ENCODE measurements around the gene PCNX1. TPM values are rescaled to one million over a fixed set of nuclear protein-coding genes. Genes with fewer than 3 reads are reported as not detected.
"Not testable (repeated sequence)": the region's sequence is repeated elsewhere in the genome, so short reads cannot be mapped to it uniquely, and the experiment has no call there.

Gene PCNX1
- total RNA-seq, 2 donors from 2014 or later, result 58.4 to 58.6 TPM

DNA sequence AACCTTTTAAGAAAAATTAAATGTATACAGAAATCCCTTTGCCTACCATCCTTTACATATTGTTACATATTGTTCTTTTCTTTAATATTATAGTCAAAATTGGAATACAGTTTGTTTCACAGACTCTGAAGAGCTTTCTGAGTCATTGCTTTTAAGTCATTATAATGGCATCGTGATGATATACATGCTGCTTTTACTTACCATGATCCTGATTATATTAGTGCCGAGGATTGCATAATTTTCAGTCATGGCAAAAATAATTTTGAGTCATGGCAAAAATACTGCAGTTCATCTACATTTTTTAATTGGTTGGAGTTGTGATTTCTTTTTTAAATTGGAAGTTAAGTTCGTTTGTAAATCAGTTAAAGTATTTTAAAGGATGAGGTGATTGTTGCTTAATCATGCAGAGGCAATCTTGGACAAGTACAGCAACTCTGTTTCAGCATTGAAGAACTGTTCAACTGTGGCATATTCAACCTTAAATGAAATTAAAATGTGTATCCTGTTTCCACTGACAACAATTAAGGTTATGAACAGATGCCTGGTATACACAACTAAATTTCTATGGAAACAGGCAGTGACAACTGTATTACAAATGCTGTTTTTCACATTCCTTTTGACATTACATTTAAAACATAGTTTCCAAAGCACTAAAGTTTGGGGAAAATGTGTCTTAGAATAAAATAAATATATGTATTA lies 142.3 kb downstream of the PCNX1 start:
- intact Hi-C loops (cut with DNase I), result no loop called here

DNA sequence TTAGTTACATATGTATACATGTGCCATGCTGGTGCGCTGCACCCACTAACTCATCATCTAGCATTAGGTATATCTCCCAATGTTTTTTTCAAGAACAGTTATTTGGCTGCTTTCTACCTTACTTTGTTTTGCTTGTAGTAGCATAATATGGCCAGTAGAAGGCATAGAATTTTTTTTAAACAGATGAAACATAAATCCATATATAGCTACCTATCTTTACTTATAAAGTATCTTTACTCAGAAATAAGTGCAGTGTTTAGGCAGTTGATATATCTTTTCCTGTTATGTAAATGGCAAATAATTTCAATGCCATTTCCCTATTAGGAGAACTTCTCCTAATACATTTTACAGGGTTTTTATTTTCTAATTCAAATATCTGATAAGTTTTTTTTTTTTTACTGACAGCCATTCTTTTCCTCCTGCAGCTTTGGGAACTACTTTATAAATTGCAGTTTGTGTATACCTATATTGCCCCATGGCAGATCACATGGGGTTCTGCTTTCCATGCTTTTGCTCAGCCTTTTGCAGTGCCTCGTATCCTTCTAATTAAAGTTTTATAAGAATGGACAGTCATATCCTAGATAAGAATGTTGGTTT lies 143.1 kb downstream of the PCNX1 start:
- DNase-seq (ENCODE audit: low spot score), result no peak
- intact Hi-C loops (cut with DNase I), result no loop called here

More for the DNA sequence above, 142.3 kb downstream of the PCNX1 start:
- no peak for DNase-seq (ENCODE audit: low spot score)

DNA sequence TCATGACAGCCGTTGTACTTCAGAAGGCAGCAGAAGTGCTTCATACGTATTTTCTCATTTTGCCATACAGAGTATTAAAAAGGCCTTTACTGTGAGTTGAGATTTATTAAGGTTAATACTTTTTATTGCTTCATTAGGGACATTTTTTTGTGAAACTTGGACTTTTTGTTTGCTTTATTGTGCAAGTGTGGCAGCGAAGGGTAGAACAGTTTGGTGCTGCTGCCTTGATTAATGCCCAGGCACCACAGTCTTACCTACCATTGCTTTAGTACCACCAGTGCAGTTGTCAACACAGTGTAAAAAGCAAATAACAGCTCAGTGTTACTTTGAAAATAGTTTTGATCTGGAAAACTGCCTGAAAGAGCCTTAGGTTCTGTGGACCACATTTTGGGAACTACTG lies 147.4 kb downstream of the PCNX1 start:
- intact Hi-C loops (cut with DNase I), result no loop called here
- no peak for DNase-seq (ENCODE audit: low spot score)

DNA sequence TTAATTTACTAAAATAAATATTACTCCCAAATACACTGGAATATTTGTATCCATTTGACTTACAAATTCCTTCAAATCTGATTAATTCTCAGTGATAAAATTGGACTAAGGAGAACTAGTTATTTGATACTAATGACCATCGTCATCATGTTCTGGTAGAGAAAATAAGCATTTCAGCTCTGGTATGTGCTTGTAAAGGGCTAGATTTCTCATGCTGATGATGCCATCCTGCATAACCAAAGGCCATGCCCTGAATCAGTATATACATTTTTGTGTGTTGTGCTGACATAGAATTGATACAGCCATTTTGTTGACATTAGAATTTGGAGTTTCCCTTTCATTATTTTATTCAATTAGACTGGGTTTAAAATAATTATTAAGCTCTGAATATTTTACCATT lies 148.9 kb downstream of the PCNX1 start:
- intact Hi-C loops (cut with DNase I), result no loop called here
- DNase-seq (ENCODE audit: low spot score), result no peak

DNA sequence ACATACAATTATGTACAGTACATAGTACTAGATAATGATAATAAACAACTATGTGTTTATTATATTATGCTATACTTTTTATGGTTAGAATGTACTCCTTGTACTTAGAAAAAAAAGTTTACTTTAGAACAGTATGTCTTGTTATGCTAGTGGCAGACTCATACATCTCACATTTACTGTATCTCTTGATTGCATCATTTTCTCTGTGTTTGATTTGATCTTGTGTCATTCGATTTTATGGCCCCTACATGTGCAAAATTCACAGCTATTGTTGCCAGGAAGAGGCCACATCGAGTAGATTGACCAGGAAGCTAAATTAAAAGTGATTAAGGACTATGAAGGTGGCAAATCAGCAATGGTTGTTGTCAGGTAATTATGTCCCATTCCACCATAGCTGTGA lies 153.0 kb downstream of the PCNX1 start:
- DNase-seq (ENCODE audit: low spot score), result no peak
- intact Hi-C loops (cut with DNase I), result no loop called here

DNA sequence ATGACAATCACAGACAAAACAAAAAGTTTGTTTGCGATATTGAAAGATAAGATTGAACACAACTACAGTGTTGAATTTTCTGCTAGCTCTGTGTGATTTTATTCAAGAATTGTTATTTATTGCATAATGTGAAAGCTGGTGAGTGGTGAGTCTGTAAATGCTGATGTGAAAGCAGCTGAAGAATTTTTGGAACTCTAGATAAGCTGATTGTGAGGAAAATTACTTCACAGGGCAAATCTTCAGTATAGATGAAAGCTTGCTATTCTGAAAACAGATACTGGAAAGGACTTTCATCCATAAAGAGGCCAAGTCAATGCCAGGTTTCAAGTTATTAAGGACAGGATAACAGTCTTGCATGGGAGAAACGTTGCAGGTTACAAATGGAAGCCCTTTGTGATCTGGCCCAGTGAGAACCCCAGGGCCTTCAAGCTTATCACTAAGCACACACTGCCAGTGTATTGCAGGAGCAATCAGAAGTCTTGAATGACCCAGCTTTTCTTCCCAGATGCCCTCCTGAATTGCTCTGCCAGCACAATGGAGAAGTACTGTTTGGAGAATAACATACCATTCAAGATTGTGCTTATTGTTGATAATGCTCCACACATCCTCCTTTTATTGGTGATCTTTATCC lies 153.7 kb downstream of the PCNX1 start:
- intact Hi-C loops (cut with DNase I), result no loop called here
- no peak for DNase-seq (ENCODE audit: low spot score)

DNA sequence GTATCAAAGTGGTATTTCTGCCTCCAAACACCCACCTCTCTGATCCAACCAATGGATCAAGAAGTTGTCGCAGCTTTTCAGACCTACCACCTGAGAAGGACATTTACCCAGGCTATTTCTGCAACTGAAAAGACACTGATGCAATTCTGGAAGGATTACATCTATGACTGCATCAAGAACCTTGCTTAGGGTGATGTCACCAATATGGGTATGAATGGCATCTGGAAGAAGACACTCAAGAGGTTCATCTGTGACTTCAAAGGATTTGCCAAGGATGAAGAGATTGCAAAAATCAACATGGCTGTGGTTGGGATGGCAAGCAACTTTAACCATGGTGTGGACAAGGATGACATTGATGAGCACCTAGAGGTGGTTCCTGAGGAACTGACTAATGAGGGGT lies 154.2 kb downstream of the PCNX1 start:
- intact Hi-C loops (cut with DNase I), result no loop called here
- DNase-seq (ENCODE audit: low spot score), result no peak

DNA sequence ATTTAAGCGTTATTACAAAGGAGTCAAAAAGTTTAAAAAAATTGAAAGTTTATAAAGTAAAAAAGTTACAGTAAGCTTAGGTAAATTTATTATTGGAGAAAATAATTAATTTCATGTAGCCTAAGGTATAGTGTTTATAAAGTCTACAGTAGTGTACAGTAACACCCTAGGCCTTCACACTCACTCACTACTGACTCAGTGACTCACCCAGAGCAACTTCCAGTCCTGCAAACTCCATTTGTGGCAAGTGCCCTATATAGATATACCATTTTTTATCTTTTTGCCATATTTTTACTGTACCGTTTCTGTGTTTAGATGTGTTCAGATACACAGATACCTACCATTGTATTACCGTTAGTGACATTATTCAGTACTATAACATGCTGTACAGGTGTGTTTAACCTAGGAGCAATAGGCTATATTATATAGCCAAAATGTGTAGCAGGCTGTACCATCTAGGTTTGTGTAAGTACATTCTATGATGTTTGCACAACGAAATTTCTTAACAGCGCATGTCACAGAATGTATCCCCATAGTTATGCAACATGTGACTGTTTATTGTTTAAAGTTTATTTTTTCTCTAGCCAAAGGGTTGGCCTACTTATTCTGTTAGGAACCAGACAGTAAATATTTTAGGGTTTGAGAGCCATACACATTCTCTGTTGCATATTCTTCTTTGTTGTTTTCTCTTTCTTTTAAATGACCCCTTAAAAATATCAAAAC lies 155.5 kb downstream of the PCNX1 start:
- DNase-seq (ENCODE audit: low spot score), result no peak
- intact Hi-C loops (cut with DNase I), result no loop called here

DNA sequence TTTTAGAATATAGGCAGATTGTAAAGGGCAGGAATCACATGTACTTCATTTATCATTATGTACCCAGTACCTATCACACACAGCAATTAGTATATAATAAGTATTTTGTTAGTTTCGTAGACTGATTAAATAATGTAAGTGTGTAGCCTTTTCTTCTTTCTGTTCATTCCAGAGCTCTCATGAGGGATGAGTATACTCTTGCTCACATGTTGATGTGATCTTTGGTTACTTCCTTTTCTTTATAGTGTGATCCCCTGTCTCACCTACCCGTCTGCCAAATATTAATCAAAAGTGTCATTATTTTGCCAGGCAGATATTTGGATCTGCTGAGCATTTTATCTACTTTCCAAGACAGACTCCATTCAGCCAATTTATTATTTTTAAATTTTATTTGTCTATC lies 156.1 kb downstream of the PCNX1 start:
- DNase-seq (ENCODE audit: low spot score), result no peak
- intact Hi-C loops (cut with DNase I), result no loop called here

DNA sequence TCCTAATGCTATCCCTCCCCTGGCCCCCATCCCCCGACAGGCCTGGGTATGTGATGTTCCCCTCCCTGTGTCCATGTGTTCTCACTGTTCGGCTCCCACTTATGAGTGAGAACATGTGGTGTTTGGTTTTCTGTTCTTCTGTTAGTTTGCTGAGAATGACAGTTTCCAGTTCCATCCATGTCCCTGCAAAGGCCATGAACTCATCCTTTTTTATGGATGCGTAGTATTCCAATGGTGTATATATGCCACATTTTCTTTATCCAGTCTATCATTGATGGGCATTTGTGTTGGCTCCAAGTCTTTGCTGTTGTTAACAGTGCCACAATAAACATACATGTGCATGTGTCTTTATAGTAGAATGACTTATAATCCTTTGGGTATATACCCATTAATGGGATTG lies 157.5 kb downstream of the PCNX1 start:
- intact Hi-C loops (cut with DNase I); DNase-seq (ENCODE audit: low spot score): not testable (repeated sequence)

DNA sequence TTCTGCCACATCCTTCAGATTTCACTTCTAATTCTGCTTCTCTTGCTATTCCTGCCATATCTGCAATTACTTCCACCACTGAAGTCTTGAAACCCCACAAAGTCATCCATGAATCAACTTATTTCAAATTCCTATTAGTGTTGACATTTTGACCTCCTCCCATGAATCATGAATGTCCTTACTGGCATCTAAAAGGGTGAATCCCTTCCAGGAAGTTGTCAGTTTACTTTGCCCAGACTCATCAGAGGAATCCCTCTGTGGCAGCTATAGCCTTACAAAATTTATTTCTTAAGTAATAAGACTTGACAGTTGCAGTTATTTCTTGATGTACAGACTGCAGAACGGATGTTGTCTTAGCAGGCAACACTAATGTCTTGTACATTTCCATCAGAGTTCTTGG lies 162.9 kb downstream of the PCNX1 start:
- no peak for DNase-seq (ENCODE audit: low spot score)
- intact Hi-C loops (cut with DNase I), result no loop called here

DNA sequence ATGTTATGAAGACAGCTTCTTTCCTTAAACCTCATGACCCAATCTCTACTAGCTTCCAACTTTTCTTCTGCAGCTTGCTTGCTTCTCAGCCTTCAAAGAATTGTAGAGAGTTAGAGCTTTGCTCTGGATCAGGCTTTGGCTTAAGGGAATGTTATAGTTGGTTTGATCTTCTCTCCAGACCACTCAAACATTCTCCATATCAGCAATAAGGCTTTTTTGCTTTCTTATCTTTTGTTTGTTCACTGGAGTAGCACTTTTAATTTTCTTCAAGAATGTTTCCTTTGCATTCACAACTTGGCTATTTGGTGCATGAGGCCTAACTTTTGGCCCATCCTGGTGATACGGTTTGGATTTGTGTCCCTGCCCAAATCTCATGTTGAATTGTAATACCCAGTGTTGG lies 163.8 kb downstream of the PCNX1 start:
- no peak for DNase-seq (ENCODE audit: low spot score)
- intact Hi-C loops (cut with DNase I), result no loop called here

DNA sequence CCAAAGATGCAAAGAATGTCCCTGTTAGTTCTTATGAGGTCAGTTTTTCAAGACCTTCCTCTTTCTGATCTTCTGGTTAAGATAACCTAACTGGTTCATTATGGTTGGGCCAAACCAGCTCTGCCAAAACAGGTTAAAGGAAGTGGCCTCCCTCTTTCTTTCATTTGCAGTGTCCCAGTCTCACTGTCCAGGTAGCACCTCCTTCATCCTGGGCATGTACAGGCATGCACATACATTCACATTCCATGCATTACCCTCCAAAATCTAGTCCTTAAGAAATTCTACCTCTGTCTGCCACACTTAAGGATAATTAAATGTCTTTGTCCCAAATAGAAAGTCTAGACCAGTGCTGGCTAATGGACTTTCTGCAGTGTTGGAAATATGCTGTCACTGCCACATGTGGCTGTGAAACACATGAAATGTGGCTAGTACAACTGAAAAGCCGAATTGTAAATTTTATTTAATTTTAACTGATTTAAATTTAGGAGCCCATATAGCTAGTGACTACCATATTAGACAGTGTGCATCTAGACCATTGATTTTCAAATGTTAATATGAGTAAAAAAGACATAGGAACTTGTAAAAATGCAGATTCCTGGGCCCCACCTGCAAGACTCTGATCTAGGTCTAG lies 169.3 kb downstream of the PCNX1 start:
- intact Hi-C loops (cut with DNase I), result no loop called here

DNA sequence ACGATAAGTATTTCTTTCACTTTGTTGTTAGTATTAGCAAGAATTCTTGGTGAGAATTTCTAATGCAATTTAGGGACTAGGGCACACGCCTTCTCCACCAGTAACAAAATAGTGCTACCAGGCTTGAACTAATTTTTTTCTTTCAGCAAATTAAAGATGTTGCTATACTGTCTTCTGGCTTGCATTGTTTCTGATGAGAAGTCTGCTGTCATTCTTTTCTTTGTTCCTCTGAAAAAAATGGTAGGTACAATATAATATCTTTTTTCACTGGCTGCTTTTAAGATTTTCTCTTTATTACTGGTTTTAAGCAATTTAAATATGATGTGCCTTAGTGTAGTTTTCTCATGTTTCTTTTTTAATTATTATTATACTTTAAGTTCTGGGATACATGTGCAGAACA lies 171.2 kb downstream of the PCNX1 start:
- no peak for DNase-seq (ENCODE audit: low spot score)
- intact Hi-C loops (cut with DNase I), result no loop called here

More for the DNA sequence above, 169.3 kb downstream of the PCNX1 start:
- DNase-seq (ENCODE audit: low spot score), result no peak

DNA sequence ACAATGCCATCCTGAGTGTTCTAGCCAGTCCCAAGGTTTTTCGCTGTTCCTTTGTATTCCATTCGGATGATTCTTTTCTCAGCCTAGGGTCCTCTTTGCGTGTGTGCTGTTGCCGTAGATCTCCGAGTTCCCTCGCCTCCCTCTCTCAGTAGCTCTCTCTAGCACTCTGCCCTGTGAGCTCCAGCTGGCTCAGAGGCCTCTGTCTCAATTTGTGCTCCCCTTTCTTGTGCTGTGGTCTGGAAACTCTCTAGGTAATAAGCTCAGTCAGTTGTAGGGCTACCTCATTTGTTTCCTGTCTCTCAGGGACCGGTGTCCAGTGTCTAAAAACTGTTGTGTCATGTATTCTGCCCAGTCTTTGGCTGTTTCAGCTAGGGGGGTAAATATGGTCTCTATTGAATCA lies 179.3 kb downstream of the PCNX1 start:
- no peak for DNase-seq (ENCODE audit: low spot score)
- intact Hi-C loops (cut with DNase I), result no loop called here

DNA sequence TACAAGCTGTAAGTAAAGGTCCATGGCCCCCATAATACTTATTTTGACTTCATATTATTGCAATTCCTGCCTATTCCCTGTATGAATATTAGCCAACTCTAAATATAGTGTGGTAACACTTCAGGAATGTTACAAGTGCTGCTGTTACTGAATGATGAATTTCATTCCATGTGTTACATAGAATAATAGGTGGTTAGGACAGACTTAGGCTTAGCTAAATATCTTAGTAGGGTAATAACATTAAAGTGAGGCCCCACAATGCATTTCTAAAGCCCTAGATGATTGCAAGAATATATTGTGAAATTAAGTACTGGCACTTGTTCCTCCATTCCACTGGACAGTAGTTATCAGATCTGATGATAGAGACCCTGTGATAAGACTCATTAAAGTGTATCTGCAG lies 182.7 kb downstream of the PCNX1 start:
- DNase-seq (ENCODE audit: low spot score), result no peak
- intact Hi-C loops (cut with DNase I), result no loop called here

DNA sequence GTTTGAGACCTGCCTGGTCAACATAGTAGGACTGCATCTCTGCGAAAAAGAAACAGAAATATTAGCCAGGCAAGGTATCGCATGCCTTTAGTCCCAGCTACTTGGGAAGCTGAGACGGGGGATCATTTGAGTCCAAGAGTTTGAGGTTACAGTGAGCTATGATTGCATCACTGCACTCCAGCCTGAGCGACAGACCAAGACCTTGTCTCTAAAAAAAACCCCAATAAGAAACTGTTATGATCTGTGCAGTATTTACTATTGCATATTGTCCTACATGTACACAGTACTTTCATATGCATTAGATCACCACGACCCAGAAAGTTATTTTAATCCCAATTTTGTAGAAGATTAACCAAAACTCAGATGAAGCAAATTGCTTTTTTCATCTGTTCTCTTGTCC lies 187.5 kb downstream of the PCNX1 start:
- DNase-seq (ENCODE audit: low spot score), result no peak
- intact Hi-C loops (cut with DNase I), result no loop called here

DNA sequence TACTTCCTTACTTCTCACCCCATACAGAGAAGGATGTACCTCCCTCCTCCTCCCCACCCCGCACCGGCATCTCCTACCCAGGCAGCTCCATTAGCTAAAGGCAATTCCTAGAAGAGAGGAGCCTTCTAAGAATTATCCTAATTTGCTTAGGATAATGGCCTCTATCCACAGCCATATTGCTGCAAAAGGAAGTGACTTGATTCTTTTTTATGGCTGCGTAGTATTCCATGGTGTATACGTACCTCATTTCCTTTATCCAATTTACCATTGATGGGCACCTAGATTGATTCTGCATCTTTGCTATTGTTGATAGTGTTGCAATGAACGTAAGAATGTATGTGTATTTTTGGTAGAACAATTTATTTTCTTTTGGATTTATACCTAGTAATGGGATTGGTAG lies 189.7 kb downstream of the PCNX1 start:
- intact Hi-C loops (cut with DNase I), result no loop called here
- DNase-seq (ENCODE audit: low spot score), result no peak

DNA sequence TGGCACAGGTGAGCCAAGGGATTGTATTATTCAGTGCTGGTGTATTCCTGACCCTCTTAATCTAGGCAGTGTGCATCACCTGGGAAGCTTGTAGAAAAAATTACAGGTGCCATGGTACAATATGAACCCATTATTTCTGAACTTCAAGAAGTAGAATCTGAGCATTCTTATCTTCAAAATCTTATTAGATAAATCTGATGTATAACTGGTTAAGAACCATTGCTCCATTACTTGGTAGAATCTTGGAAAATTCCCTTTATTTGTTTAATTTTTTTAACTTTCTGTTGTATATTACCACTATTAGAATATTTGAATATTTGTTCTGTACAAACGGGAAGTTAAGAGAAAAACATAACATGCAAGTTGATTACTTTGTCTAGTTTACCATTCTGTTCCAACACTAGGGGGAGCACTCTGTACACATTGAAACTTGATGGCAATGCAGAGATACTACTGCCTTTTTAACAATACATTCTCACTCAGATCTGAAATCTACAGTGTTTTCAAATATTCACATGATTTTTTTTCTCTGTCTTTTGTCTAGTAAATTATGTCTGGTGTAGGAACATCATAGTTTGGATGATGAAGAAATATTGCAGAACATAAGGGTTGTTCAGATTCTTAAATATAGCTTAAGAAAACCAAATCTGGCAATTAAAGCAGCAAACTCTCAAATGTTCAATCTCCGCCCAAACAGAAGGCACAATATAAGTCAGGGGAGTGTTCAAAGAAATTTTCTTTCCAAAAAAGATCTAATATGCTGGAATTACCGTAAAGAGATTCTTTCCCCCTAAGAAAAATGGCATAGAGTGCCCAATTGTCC lies 196.6 kb downstream of the PCNX1 start:
- intact Hi-C loops (cut with DNase I), result no loop called here
- DNase-seq (ENCODE audit: low spot score), result no peak

Measured in posterior vena cava (tissue), 2 donors.